Stimulated activated CD4-positive, alpha-beta T cell treated with anti-CD3 and anti-CD28 coated beads, TNF-alpha, amount 100 ng/mL, for 48 hours (primary cell): ENCODE data around the gene LYPD6.

ENCODE experiments used
- DNase-seq, 3 donors: peaks; one replicate each; pipeline ENCODE4 v3.0.0-alpha.2; 2020; ENCODE audit warnings: low read depth in 3 of 3

LYPD6 gene

GRCh38 chr2:149409506-149409905 is 79.1 kb downstream of the LYPD6 start:
- no peak for DNase-seq

GRCh38 chr2:149410701-149411484 is 80.5 kb downstream of the LYPD6 start:
- DNase-seq = no peak

DNA sequence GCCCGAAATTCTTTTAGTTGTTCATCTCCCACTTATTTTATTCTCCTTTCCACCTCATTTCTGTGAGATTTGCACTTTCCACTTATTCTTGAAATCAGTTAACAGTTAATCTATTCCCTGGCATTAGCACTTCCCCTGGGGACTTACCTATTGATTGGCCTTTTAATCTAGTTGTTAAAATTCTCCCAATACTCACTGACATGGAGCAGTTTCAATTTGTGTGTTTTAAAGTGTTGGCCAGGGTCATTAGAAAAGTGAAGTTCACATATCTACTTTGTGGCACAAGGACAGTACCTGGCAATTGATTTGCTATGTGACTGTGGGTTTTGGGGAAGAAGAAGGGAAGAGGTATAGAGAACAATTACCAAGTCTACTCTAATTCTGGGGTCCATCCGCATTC is 83.1 kb downstream of the LYPD6 start:
- no peak for DNase-seq

DNA sequence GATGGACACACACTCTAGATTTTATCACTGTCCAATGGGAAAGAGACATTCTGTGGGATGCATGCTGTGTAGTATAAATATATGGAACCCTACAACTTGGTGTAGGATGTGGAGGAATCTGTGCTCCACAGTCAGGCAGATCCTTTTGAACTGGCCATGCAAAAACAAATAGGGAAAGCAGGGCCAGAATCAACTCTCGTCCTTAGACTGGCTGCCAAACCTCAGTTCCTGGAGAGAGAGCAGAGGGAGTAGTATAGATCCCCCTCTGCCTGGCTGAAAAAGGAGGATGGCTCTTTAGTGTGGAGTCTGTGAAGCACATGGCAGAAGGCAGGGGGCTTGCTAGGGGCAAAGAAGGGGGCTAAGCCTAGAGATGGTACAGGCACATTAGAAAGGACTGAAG is 84.7 kb downstream of the LYPD6 start:
- no peak for DNase-seq

GRCh38 chr2:149418065-149418464 is 87.7 kb downstream of the LYPD6 start:
- no peak for DNase-seq

- no peak for DNase-seq
Measured at GRCh38 chr2:149420053-149420963, 89.9 kb downstream of the LYPD6 start.

GRCh38 chr2:149421791-149422190 is 91.4 kb downstream of the LYPD6 start:
- no peak for DNase-seq

- DNase-seq = no peak
Measured at GRCh38 chr2:149422337-149422990, 92.1 kb downstream of the LYPD6 start.

DNA sequence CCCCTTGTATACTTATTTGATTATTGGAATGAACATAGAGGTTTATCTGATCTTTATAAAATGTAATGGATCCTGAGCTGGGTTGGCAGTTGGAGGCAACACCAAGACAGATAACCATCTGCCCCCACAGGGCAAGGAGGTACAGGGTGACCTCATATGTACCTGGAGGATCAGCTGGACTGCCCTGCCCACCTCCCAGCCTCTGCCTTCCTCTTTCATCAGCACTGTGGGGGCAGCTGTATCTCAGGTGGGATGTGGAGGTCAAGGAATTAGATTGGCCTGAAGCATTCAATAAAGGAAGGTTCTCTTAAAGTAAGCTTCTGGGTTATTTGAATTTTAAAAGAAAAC is 92.6 kb downstream of the LYPD6 start:
- no peak for DNase-seq

DNA sequence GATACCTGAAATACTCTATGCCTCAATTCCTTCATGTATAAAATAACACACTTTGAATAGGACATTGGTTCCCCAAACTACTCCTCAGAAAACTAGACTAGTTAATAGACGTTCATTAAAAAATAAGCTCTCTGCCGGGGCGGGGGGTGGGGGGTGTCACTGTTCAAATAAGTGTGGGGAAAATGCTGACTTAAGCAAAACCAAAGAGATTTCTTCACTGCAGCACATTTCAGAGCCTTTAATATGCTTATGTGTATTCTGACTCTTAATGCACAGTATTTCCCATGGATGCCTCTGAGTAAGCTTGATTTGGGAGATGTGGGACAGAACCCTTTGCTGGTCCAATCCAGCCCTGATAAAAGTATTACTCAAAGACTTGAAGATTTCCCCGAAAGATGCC is 93.2 kb downstream of the LYPD6 start:
- DNase-seq = no peak

DNA sequence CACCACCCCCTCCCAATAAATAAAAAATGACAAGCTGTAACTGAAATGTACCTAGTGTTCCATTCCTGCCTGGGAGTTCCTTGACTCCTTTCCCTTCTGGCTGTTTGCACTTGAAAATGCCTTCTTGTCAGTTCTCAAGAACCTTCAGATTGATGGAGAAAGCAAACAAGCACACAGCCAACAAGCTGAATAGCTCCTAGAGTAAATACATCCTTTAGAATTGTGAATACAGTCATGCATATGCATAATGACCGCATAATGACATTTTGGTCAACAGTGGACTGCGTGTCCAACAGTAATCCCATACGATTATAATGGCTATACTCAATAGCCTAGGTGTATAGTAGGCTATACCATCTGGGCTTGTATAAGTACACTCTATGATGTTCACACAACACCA is 97.0 kb downstream of the LYPD6 start:
- no peak for DNase-seq

GRCh38 chr2:149428783-149429182 is 98.4 kb downstream of the LYPD6 start:
- no peak for DNase-seq

GRCh38 chr2:149430743-149431736 is 100.7 kb downstream of the LYPD6 start:
- DNase-seq = no peak

GRCh38 chr2:149438330-149438960 is 108.1 kb downstream of the LYPD6 start:
- no peak for DNase-seq

- no peak for DNase-seq
Measured at GRCh38 chr2:149441255-149441654, 110.9 kb downstream of the LYPD6 start.

- DNase-seq = no peak
Measured at GRCh38 chr2:149442346-149442745, 112.0 kb downstream of the LYPD6 start.

- no peak for DNase-seq
Measured at GRCh38 chr2:149443150-149443549, 112.8 kb downstream of the LYPD6 start.

DNA sequence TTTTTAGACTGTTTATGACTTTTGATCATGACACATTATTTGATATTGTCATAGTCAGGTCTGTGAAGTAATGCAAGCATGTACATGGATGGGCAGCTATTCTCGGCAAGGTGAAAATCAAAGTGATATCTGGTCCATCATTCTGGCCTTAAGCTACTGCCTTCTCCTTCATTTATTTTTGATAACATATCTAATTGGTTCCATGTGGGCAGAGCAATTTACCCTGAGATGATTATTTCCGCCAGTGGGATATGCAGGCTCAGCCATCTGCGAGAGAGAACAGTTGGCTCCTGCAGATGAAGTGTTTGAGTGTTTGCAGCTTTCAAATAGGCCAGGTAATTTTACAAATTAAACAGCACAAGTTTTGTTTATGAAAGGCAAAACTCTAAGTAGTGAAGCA is 116.4 kb downstream of the LYPD6 start:
- no peak for DNase-seq

GRCh38 chr2:149448315-149448714 is 117.9 kb downstream of the LYPD6 start:
- no peak for DNase-seq

- no peak for DNase-seq
Measured at GRCh38 chr2:149449017-149449416, 118.6 kb downstream of the LYPD6 start.
